Smooth muscle cell (in vitro differentiated cells): ENCODE results near the gene TM4SF4. TPM values are rescaled to one million over a fixed set of nuclear protein-coding genes. Genes with fewer than 3 reads are reported as not detected.

Source experiments
- DNase-seq: peaks from one replicate; lab custom pipeline; 2025; ENCODE audit not compliant: unreplicated experiment; lab: John Stamatoyannopoulos, UW
- H2AFZ ChIP-seq: fragments of 200-600 bp; sonication (generic); 2 replicates; pipeline ENCODE4 v1.6.0; 2016; ENCODE audit warnings: antibody characterized with exemption, low read depth, mild to moderate bottlenecking
- H3F3A ChIP-seq: fragments of 200-600 bp; sonication (generic); 2 replicates; pipeline ENCODE4 v1.6.0; 2017; ENCODE audit warnings: antibody characterized with exemption, low read depth
- H3K27ac ChIP-seq: fragments of 200-600 bp; sonication (generic); 2 replicates; pipeline ENCODE4 v1.5.1; 2016; ENCODE audit warnings: low read depth, mild to moderate bottlenecking
- H3K27me3 ChIP-seq: fragments of 200-600 bp; sonication (generic); 2 replicates; pipeline ENCODE4 v1.6.1; 2016; ENCODE audit warnings: low read depth, mild to moderate bottlenecking
- H3K36me3 ChIP-seq: fragments of 200-600 bp; sonication (generic); 2 replicates; pipeline ENCODE4 v1.5.1; 2016; ENCODE audit warnings: low read depth
- H3K4me1 ChIP-seq: fragments of 200-600 bp; sonication (generic); 2 replicates; pipeline ENCODE4 v1.5.1; 2016; ENCODE audit warnings: low read depth
- H3K4me2 ChIP-seq: fragments of 200-600 bp; sonication (generic); 2 replicates; pipeline ENCODE4 v1.6.0; 2016; ENCODE audit warnings: mild to moderate bottlenecking
- H3K4me3 ChIP-seq: fragments of 200-600 bp; sonication (generic); 2 replicates; pipeline ENCODE4 v1.5.1; 2016; ENCODE audit warnings: mild to moderate bottlenecking
- H3K79me2 ChIP-seq: fragments of 200-600 bp; sonication (generic); 2 replicates; pipeline ENCODE4 v1.6.0; 2016; ENCODE audit warnings: low read depth, mild to moderate bottlenecking
- H3K9ac ChIP-seq: fragments of 200-600 bp; sonication (generic); 2 replicates; pipeline ENCODE4 v1.6.0; 2016; ENCODE audit warnings: low read depth
- H3K9me3 ChIP-seq: fragments of 200-600 bp; sonication (generic); replicated peaks from 2 replicates; pipeline ENCODE4 v1.5.1; 2016; ENCODE audit warnings: low read depth
- H4K20me1 ChIP-seq: fragments of 200-600 bp; sonication (generic); 2 replicates; pipeline ENCODE4 v1.6.0; 2016; ENCODE audit warnings: low read depth
- CTCF ChIP-seq: fragments of 200-600 bp; sonication (generic); IDR thresholded peaks from 2 replicates; pipeline ENCODE4 v1.5.1; 2017; ENCODE audit warnings: borderline replicate concordance, mild to moderate bottlenecking, antibody characterized with exemption; ENCODE audit not compliant: insufficient read depth, poor library complexity, severe bottlenecking
- WGBS: methylation state at CpG from one replicate; pipeline ENCODE4 v1.1.7; 2016; ENCODE audit warnings: low lambda C conversion rate; 5-methylcytosine and 5-hydroxymethylcytosine counted together
- polyA plus RNA-seq: library from polyadenylated mRNA; unstranded; fragments of >200 nt; fragmentation: Nextera tagmentation; extraction: Ambion mirVana; gene quantifications from 2 replicates; pipeline ENCODE4 v1.2.1, GENCODE V29; 2016
- total RNA-seq: library from RNA; depleted of rRNA; stranded (reverse); fragments of >200 nt; gene quantifications from 2 replicates; pipeline ENCODE4 v1.2.3, GENCODE V29; 2014

The TM4SF4 gene
- total and polyA plus RNA-seq, 2 experiments from 2014 or later = 0.29 TPM; not detected in 1

- Histone ChIP-seq H3K27me3 (no peaks in the 10 kb centered on the region), H3K4me1 (no peaks in the 10 kb centered on the region), H2AFZ (no peak overlapping the region), H3K4me3 (no peak overlapping the region), H4K20me1 (no peaks in the 10 kb centered on the region), H3K27ac (no peak overlapping the region), H3K9me3 (no peaks in the 10 kb centered on the region), H3K9ac (no peak overlapping the region), H3K79me2 (no peaks in the 10 kb centered on the region), H3F3A (peaks cover 6% of the 10 kb centered on the region), H3K4me2 (no peak overlapping the region), H3K36me3 (peaks cover 4% of the 10 kb centered on the region)
- 96% methylated on average over 2 of the region's 2 CpGs for WGBS
- DNase-seq = no peak
- TF ChIP-seq CTCF = no peak
These were observed 40.8 kb downstream of the TM4SF4 start for GRCh38 chr3:149515249-149515648.

GRCh38 chr3:149516920-149517319 lies 42.4 kb downstream of the TM4SF4 start:
- TF ChIP-seq CTCF = no peak
- no peak overlapping the region for H3K4me3 ChIP-seq
- H3F3A ChIP-seq = peaks cover 6% of the 10 kb centered on the region
- H4K20me1 ChIP-seq = no peaks in the 10 kb centered on the region
- no peaks in the 10 kb centered on the region for H3K79me2 ChIP-seq
- no peak overlapping the region for H3K4me2 ChIP-seq
- peaks cover 4% of the 10 kb centered on the region for H3K36me3 ChIP-seq
- no peak overlapping the region for H3K9ac ChIP-seq
- no peak overlapping the region for H2AFZ ChIP-seq
- H3K9me3 ChIP-seq = no peaks in the 10 kb centered on the region
- no peak for DNase-seq
- WGBS = 92% methylated on average over 1 of the region's 1 CpG
- no peaks in the 10 kb centered on the region for H3K4me1 ChIP-seq
- H3K27ac ChIP-seq = no peak overlapping the region
- no peaks in the 10 kb centered on the region for H3K27me3 ChIP-seq

- Histone ChIP-seq H3K27ac (no peak overlapping the region), H3F3A (peaks cover 4% of the 10 kb centered on the region), H3K9ac (no peak overlapping the region), H3K4me1 (no peaks in the 10 kb centered on the region), H3K4me2 (no peak overlapping the region), H3K79me2 (no peaks in the 10 kb centered on the region), H3K9me3 (no peaks in the 10 kb centered on the region), H3K27me3 (no peaks in the 10 kb centered on the region), H3K36me3 (peaks cover 13% of the 10 kb centered on the region), H4K20me1 (no peaks in the 10 kb centered on the region), H2AFZ (no peak overlapping the region), H3K4me3 (no peak overlapping the region)
- 54% methylated on average over 3 of the region's 3 CpGs for WGBS
- no peak for TF ChIP-seq CTCF
- no peak for DNase-seq
These were observed 45.4 kb downstream of the TM4SF4 start for GRCh38 chr3:149519912-149520311.

GRCh38 chr3:149523512-149524299 lies 49.2 kb downstream of the TM4SF4 start:
- no peak overlapping the region for H3K4me3 ChIP-seq
- H3K27ac ChIP-seq = no peak overlapping the region
- H3F3A ChIP-seq = no peaks in the 10 kb centered on the region
- no peaks in the 10 kb centered on the region for H3K27me3 ChIP-seq
- peaks cover 20% of the 10 kb centered on the region for H3K36me3 ChIP-seq
- no peaks in the 10 kb centered on the region for H3K4me1 ChIP-seq
- H2AFZ ChIP-seq = no peak overlapping the region
- H4K20me1 ChIP-seq = no peaks in the 10 kb centered on the region
- no peak overlapping the region for H3K9ac ChIP-seq
- no peak for DNase-seq
- H3K79me2 ChIP-seq = peaks cover 27% of the 10 kb centered on the region
- no peaks in the 10 kb centered on the region for H3K9me3 ChIP-seq
- TF ChIP-seq CTCF = no peak
- 78% methylated on average over 11 of the region's 11 CpGs for WGBS
- H3K4me2 ChIP-seq = no peak overlapping the region
